Measurements from ENCODE around the gene MGARP.

GRCh38 chr4:139275281-139275735, 4.7 kb downstream of the MGARP start:
- TF ChIP-seq, protein P1, sequence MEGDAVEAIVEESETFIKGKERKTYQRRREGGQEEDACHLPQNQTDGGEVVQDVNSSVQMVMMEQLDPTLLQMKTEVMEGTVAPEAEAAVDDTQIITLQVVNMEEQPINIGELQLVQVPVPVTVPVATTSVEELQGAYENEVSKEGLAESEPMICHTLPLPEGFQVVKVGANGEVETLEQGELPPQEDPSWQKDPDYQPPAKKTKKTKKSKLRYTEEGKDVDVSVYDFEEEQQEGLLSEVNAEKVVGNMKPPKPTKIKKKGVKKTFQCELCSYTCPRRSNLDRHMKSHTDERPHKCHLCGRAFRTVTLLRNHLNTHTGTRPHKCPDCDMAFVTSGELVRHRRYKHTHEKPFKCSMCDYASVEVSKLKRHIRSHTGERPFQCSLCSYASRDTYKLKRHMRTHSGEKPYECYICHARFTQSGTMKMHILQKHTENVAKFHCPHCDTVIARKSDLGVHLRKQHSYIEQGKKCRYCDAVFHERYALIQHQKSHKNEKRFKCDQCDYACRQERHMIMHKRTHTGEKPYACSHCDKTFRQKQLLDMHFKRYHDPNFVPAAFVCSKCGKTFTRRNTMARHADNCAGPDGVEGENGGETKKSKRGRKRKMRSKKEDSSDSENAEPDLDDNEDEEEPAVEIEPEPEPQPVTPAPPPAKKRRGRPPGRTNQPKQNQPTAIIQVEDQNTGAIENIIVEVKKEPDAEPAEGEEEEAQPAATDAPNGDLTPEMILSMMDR (IDR thresholded peaks at IDR 0.05): no peak
- no peak for TF ChIP-seq EP300 (IDR thresholded peaks at IDR 0.05)
- TF ChIP-seq POLR2A (IDR thresholded peaks at IDR 0.05): no peak

All from tibial nerve (tissue), 4 donors.